GM21526 (cell line): ENCODE results near the gene ETS1.

Source experiments
- ATAC-seq: cut with Tn5 transposase; IDR thresholded peaks from one replicate; pipeline ENCODE4 v1.9.1; 2021; ENCODE audit warnings: moderate library complexity; ENCODE audit not compliant: unreplicated experiment, low FRiP score

Gene ETS1

DNA sequence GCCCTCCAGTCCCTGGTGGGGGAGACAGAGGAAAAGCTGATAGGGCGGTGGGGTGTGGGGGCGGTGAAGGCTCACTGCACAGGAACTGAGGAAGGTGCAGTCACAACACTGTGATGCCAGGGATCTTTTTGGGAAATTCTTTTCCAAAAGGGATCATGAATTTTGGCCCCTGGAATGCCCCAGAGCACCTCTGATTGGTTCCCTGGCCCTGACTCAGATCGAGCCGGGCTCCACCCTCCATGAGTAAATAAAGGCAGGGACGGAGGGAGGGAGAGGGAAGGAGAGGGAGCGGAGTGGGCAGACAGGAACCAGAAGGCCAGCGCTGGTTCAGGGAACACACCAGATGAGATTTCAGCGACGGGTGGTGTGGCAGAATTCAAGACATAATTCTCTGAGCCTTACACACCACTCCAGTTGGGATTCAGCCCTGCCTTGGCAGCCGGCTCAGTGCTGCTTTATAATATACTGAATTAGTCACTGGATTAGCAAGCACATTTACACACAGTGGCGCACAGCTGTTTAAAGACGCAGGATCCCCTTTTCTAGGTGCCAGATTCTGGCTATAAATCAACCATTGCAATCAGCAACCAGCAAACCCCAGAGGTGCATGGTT lies 80.3 kb downstream of the ETS1 start:
- no peak for ATAC-seq

DNA sequence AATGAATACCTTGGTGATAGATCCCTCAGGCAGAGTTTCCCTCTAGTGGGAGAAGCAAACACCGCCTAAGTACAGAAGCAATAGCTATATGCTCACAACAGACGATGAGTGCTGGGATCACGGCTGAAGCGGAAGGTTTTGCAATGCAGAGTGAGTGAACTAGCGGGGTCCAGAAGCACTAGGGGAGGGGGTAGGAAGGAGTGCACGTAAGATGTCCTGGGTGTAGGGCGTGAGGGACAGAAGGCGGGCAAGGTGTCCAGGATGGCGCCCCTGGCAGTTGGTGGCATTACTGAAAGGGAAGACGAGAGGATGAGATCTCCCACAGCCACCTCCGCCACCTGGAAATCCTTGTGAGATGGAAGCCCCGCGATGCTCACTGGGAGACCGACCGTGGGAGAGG lies 81.0 kb downstream of the ETS1 start:
- no peak for ATAC-seq

DNA sequence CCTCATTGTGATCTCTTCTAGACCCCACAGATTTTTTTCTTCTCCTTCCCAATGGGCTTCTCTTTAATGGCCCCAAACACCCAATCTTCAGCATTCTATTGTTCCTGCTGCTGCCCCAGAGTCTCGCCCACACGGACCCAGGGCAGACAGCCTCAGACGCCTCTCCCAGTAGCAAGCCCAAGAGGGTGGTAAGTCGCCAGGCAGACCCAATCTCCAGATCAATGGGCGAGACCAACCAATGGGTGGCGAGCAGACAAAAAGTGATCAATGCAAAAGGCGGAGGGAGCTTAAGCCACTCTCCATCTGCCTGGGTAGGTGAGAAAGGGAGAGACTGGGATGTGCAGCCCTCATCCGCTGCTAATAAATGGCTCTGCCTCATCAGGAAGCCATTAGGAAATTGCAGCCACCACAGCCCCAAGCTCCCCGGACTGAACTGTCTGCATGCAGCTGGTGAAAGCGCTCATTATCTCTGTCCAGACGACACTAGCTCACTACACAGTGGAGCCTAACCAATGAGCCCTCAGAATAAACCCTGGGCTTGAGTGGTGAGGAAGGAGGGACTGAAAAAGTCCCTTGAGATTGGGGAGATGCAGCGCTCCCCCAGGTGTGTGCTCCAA lies 81.8 kb downstream of the ETS1 start:
- no peak for ATAC-seq

DNA sequence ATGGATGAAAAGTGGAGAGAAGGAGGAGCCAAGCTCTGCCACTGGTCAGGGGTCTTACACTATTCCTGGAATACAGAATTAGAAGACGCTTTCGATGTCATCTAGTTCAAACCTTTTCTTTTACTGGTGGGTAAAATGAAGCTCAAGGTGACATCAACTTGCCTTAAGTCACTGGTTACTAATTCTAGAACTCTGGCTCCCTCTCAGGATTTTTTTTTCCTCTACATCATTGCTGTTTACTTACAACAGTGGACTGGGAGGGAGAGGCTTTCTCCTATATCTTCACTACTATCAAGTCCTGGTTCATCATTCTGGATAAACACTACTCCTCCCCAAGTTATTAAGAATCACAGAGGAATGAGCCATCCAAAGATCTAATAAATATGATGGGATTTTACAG lies 82.9 kb downstream of the ETS1 start:
- no peak for ATAC-seq

DNA sequence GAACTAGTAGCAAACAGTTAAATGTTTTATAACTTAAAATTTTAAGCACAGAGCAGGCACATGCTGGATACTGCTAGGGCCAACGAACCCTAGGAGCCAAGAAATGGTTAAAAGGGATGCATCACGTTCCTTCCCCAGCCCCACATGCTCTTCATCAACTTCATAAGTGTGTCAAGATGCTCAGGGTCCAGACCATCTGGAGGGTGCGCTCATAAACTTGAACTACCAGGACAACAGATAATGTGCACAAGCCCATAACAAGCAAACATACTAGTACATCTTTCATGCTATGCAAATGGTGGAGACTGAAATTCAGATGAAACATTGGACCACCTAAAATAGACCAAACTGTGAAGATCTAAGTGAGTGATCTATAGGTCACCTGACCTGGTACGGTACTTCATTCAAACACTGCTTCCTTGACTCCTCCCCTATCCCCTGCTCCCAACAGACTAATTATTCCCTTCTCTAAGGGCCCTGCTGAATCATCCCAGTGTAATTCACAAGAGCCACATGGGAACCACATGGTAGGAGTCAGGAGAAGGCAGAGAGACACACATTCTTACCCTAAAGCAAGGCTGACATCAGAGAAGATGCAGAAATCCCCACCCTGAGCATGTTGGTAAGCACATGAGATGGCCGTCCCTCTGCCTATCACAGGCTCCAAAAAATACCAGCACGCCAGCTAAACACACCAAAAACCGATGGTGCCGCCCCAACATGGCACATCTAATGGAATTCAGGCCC lies 83.9 kb downstream of the ETS1 start:
- no peak for ATAC-seq

DNA sequence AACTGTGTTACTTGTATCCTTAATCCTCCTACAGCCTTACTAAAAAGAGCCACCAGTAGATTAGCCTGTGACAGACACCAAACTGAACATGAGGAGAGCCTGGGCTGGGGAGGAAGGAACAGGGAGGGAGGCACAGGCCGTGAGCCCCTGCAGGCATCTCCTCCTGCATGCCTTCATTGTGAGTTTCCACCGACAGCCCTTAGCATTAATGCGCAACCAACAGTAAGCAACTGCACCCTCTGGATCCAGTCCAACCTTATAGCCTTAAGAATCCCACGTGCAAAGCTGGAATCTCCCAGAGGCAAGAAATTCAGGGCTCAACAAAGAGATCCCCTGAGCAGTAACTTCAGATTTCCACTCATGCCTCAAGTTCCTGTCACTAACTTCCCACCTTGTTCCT lies 84.6 kb downstream of the ETS1 start:
- no peak for ATAC-seq

DNA sequence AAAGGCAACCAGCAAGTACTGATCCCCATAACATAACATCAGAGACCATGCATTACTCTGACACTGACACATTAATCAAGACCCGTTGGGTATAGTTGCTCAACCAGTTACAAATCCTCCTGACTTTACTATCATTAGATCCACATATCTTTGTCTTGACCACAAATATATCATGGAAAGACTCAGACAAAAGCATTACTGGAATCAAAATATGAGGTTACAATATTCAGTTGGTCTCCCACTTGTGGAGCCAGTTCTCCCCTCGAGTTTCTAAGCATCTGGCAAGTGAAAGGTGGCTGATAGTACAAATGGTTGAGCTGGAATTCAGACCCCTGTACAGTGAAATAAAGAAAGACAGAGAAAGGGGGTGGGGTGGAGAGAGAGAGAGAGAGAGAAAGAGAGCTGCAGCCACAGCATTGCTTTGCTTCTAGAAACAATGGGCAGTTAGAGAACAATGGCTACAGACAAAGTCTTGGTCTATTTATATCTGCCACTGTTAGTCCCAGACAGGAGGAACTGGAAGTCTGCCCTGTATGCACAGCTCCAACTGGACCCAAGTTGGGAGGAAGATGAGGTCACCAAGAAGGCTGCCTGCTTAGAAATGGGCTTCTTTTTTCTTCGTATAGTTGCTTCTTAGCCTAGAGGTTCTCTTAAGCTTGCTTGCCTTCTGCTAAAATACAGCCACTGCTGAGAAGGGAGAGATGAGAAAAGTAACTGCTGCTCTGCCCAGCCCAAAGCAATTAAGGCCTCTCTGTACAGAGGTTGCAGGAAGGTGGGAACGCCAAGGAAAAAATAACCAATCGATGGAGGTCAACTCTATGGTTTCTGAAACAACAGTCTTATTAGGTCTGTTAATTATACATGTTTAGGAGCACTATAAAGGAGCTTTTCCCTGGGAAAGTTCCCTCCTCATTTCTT lies 85.5 kb downstream of the ETS1 start:
- no peak for ATAC-seq

DNA sequence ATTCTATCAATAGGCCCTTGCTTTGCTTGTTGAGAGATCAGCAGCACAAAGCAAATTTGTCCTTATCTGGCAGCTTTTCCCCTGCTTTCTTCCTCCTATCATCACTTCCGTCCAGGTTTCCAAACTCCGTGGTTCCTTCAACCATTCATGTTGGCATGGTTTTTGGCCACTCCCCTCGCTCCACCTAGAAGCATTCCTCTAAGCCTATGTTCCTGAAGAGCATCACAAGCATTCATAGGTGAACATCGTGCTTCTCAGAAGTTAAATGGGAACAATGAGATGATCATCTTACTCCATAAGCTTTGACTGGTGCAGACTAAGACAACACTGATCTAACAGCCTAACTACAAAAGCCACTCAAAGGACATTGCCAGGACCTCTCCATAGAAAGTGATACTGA lies 86.3 kb downstream of the ETS1 start:
- ATAC-seq = no peak

DNA sequence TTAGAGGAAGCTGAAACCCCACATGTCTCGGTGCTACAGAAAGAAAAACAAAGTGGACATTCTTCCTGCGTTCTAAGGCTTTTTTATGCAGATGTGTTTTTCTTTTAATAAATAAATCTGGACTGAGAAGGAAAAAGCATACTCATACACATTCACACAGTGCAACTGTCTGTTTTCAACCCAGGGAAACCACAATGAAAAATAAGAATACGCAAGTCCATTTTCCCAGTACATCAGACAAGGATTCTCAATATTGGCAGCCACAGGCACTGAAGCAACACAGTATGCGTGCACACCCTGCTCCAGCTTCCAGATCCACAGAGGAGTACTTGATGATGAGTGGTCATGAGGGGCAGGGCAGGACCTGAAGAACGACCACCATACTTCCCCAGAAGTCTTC lies 86.9 kb downstream of the ETS1 start:
- no peak for ATAC-seq

DNA sequence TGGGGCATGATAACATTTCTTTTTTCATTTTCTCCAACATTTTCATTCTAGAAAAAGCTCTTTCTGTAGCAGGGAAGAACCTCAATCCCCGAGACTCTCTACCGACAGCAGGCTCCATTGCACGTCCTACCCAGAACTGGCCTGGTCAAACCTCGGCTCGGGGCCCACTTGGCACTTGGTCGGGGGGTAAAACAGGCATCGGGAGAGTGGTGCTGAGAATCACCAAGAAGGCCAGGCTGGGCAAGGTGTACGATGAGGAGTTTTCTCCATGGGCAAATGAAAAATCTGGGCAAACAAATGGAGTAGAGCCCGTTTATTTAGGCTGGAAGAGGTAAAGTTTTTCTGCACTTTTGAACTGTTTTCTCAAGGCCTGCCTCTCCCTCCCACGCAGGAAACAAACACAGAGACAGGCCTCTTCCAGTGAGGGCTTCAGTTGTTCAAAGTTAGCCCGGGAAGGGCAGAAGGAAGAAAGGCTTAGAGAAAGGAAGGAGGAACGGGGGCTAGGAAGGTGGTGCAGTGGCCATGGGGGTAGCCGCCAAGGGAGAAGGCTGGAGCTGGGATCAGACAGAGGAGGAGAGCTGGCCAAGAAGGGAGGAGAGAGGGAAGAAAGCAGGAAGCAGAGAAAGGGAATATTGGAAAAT lies 87.6 kb downstream of the ETS1 start:
- no peak for ATAC-seq

DNA sequence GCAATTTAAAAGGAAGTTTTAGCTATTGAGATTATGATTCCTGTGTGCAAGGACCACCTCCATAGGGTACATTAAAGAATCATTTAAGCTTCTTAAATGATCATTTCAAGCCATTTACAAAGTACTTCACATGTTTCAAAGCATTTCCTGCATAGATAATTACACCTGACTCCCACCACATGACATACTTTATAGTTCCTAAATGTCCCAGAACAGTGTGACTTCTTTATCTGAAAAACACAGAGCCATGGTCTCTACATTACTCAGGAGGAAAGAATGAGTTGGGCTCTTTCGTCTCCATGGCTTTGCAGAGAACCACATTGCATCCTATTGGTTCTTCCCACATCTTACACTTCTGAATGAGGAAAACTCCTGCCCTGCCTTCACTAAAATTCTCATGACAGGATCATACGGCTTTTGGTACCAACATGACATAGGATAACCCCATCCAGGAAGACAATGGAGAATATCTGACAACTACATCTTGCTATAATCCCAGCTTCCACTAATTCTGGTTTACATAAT lies 88.6 kb downstream of the ETS1 start:
- ATAC-seq = no peak

DNA sequence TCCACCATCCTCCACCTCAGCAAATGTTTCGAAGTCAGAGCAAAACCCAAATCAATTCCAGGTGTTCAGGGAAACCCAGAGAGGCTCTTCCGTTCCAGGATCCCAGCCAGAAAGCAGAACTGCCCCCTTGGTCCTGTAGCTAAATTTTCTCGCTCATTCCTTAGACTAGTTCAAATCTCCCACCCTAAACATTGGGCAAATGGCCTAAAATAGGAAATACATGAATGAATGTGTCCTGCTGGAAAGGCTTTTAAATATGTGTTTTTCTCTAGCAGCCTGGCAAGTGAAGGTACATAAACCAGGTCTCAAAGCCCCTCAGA lies 89.6 kb downstream of the ETS1 start:
- no peak for ATAC-seq

DNA sequence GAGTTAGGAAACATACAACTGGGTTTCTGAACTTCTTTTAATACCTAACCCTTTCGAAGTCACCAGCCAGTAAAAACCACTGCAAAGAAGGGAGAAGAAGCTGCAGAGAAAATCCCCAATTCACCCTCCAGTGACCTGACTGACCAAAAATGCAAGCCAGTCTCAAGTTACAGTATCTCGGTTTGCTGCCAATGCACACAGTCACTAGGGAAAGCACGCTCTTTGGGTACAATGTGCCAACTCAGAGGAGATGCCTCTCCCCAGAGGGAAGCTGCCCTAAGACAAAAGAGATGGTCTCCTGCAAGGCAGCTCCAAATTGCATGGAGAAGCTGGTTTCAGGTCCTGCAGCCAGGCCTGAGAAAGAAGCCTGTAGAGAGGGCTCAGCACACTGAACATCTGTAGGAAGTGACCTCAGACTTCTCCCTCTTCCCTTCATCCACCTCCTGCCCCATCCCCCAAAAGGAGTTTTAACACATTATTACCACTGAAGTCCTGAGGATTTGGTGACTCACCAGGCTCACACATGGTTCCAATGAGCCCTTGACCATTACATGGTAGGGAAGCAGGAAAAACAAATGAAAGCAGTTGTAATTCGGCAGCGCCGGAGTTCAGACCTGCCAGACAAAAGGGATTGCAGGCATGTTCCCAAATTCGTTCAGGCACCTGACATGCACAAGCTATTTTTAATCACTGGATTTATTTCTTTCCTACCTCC lies 90.1 kb downstream of the ETS1 start:
- ATAC-seq = no peak

DNA sequence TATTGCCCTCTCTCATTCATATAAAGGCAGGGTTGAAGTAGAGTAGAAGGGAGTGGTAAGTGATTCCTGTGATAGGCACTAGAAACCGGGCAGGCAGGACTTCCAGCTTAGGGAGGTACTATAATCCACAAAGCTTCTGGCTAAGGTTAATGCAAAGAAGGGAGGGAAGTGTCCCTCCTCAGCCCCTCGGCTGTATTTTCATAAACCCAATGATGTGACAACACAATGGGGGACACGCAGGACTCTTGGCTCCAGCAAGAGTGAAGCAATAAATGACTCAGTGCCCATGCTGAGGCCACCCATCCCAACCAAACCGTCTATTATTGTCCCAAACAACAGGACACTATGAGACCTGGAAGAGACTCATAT lies 90.7 kb downstream of the ETS1 start:
- ATAC-seq = no peak

DNA sequence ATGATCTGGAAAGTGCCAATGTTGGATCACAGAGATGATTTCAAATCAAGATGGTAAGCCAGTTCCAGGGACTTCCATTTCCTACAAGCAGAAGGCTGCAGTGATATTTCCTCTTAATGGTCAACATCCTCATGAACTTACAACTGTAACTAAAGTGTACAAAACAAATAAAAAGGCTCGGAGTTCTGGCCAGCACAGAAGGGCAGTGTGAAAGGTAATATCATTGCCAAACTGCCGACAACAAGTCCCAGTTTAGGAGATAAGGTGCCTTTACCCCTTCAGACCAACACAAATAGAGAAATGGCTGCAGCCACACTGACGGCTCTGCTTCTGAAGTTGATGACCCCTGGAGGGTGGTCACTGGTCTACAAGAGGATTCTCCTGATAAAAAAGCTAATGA lies 91.1 kb downstream of the ETS1 start:
- ATAC-seq = no peak

DNA sequence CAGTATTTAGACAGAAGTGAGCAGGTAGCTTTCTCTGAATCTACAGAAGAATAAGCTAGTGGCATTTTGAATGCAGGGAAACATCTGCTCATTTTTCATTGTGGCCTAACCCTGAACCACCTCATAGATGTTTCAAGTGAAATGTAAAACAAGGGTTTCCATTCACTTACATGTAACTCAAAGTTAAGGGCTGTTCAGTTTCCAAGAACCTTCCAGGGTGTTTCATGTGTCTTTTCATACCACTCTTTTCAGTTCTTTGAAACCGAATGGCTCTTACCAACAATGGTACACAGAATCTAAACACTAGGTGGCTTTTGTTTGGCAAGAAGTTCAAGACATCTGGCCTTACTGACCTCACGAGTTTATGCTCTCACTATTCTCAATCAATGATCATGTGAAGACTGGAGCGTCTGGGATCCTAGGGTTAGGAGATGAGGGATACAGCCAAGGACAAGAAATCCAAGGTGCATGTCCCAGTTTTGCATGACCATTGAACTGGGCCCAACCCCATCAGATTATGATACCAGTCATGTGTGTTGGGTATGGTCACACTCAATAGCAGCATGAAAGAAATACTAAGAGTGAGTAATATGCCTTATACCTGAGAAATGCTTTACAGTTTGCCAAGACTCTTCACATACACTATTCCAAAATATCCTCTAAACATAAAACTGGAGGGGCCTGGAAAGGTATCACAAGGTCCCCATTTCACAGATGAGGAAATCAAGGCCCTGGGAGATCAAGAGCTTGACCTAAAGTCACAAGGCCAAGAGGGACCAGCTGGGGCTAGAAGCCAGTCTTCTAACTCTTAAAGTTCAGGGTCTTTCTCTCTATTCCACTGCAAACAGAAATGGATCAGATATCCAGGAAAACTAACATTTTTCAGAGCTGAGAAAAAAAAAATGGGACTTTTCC lies 92.7 kb downstream of the ETS1 start:
- no peak for ATAC-seq

DNA sequence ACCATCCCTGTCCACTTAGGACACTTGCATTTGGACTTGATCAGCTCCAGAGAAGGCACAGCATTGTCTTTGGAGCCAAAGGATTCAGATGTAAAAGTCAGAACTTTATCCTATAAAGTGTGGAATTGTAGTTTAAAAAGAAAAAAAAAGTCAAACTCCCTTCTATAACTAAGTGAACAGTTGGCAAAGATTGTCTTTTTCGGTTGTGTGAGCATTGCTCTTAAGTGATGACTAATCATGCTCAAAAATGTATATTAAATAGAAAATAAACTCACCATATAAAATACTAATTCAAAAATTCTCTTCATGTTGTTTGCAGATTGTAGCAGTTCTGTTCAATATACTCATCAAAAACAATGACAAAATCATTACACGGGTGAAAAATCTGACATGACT lies 93.8 kb downstream of the ETS1 start:
- no peak for ATAC-seq

DNA sequence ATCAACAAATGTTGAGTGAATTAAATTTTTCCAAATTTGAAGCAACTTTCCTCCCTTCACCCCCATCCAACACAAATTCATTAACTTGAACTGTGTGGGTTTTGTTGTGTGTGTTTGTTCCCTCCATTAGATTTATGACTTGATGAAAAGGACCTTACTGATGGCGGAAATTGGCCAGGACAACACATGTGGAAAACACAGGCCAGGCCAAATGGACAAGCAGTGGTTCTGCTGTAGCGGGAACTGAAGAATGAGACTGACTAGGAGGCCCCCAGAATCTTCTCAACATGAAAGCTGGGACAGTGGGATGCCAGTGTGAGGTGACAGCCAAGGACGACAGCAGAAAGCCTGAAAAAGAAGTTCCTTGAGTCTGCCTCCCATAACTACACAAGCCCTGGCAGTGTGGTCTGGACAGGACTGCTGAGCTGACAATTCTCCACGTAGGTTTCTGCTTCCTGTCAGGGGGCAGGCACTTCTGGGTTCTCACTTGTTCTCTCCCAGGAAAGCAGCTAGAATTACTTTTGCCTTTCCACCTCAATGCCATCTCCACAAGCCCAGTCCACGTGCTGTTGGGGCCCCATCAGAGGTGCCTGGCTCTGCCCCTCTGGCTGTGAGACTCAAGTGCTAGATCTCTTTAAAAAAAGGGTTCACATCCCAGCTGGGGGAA lies 94.3 kb downstream of the ETS1 start:
- no peak for ATAC-seq
